ENCODE data around the gene DBP.

DBP gene

GRCh38 chr19:48637449-48637947, 319 bp upstream of the DBP start (continued):
- TF ChIP-seq, protein P1, sequence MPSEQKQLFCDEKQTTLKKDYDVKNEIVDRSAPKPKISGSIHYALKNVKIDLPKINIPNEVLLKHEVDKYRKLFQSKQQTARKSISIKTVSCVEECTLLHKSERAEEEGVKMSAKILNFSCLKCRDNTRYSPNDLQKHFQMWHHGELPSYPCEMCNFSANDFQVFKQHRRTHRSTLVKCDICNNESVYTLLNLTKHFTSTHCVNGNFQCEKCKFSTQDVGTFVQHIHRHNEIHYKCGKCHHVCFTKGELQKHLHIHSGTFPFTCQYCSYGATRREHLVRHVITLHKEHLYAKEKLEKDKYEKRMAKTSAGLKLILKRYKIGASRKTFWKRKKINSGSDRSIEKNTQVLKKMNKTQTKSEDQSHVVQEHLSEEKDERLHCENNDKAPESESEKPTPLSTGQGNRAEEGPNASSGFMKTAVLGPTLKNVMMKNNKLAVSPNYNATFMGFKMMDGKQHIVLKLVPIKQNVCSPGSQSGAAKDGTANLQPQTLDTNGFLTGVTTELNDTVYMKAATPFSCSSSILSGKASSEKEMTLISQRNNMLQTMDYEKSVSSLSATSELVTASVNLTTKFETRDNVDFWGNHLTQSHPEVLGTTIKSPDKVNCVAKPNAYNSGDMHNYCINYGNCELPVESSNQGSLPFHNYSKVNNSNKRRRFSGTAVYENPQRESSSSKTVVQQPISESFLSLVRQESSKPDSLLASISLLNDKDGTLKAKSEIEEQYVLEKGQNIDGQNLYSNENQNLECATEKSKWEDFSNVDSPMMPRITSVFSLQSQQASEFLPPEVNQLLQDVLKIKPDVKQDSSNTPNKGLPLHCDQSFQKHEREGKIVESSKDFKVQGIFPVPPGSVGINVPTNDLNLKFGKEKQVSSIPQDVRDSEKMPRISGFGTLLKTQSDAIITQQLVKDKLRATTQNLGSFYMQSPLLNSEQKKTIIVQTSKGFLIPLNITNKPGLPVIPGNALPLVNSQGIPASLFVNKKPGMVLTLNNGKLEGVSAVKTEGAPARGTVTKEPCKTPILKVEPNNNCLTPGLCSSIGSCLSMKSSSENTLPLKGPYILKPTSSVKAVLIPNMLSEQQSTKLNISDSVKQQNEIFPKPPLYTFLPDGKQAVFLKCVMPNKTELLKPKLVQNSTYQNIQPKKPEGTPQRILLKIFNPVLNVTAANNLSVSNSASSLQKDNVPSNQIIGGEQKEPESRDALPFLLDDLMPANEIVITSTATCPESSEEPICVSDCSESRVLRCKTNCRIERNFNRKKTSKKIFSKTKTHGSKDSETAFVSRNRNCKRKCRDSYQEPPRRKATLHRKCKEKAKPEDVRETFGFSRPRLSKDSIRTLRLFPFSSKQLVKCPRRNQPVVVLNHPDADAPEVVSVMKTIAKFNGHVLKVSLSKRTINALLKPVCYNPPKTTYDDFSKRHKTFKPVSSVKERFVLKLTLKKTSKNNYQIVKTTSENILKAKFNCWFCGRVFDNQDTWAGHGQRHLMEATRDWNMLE (tag by site-specific recombination; conservative IDR thresholded peaks at IDR 0.05; ENCODE audit: low read depth), result no peak
- TF ChIP-seq ZNF423 (tag by site-specific recombination; IDR thresholded peaks at IDR 0.05) (no peak), SCRT2 (tag by site-specific recombination; IDR thresholded peaks at IDR 0.05) (no peak), HOXD13 (CRISPR knock-in tag; IDR thresholded peaks at IDR 0.05; ENCODE audit: borderline replicate concordance) (no peak), TCF7L2 (IDR thresholded peaks at IDR 0.05; ENCODE audit: borderline replicate concordance, low read depth, low read length) (no peak), ZNF114 (tag by site-specific recombination; IDR thresholded peaks at IDR 0.05) (no peak), SP7 (tag by site-specific recombination; IDR thresholded peaks at IDR 0.05) (peak; percentile 8), ZNF133 (tag by site-specific recombination; IDR thresholded peaks at IDR 0.05) (no peak), ZNF701 (tag by site-specific recombination; IDR thresholded peaks at IDR 0.05) (no peak), ZNF626 (tag by site-specific recombination; IDR thresholded peaks at IDR 0.05) (no peak), ZNF16 (tag by site-specific recombination; IDR thresholded peaks at IDR 0.05; ENCODE audit: low read depth) (no peak), ZNF292 (tag by site-specific recombination; IDR thresholded peaks at IDR 0.05; ENCODE audit: borderline replicate concordance, low read depth) (no peak), MZF1 (tag by site-specific recombination; IDR thresholded peaks at IDR 0.05; ENCODE audit: borderline replicate concordance) (no peak), ZNF621 (tag by site-specific recombination; IDR thresholded peaks at IDR 0.05) (no peak), ZNF544 (tag by site-specific recombination; IDR thresholded peaks at IDR 0.05) (no peak), ZNF302 (tag by site-specific recombination; IDR thresholded peaks at IDR 0.05; ENCODE audit: low read depth) (no peak), ZFHX2 (tag by site-specific recombination; conservative IDR thresholded peaks at IDR 0.05) (no peak; the same call in 1 of the 2 replicates), ZIC2 (tag by site-specific recombination; IDR thresholded peaks at IDR 0.05) (peak; percentile 70), ZNF221 (tag by site-specific recombination; IDR thresholded peaks at IDR 0.05; ENCODE audit: borderline replicate concordance) (no peak), ZNF837 (tag by site-specific recombination; IDR thresholded peaks at IDR 0.05) (no peak), ZNF473 (tag by site-specific recombination; IDR thresholded peaks at IDR 0.05) (no peak), ZNF596 (tag by site-specific recombination; IDR thresholded peaks at IDR 0.05) (no peak), GLIS1 (tag by site-specific recombination; IDR thresholded peaks at IDR 0.05) (peak; percentile 68; the same call in 1 of the 2 replicates), ZNF677 (tag by site-specific recombination; IDR thresholded peaks at IDR 0.05) (no peak), WT1 (tag by site-specific recombination; IDR thresholded peaks at IDR 0.05) (peak; percentile 38; the same call in 1 of the 2 replicates), ZNF2 (tag by site-specific recombination; IDR thresholded peaks at IDR 0.05) (no peak), GLI2 (tag by site-specific recombination; IDR thresholded peaks at IDR 0.05; ENCODE audit: borderline replicate concordance, low read depth) (no peak), ZBTB6 (tag by site-specific recombination; IDR thresholded peaks at IDR 0.05) (no peak)
- TF ChIP-seq, protein P2, sequence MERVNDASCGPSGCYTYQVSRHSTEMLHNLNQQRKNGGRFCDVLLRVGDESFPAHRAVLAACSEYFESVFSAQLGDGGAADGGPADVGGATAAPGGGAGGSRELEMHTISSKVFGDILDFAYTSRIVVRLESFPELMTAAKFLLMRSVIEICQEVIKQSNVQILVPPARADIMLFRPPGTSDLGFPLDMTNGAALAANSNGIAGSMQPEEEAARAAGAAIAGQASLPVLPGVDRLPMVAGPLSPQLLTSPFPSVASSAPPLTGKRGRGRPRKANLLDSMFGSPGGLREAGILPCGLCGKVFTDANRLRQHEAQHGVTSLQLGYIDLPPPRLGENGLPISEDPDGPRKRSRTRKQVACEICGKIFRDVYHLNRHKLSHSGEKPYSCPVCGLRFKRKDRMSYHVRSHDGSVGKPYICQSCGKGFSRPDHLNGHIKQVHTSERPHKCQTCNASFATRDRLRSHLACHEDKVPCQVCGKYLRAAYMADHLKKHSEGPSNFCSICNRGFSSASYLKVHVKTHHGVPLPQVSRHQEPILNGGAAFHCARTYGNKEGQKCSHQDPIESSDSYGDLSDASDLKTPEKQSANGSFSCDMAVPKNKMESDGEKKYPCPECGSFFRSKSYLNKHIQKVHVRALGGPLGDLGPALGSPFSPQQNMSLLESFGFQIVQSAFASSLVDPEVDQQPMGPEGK (tag by site-specific recombination; IDR thresholded peaks at IDR 0.05), result peak; percentile 95
- TF ChIP-seq, protein P3, sequence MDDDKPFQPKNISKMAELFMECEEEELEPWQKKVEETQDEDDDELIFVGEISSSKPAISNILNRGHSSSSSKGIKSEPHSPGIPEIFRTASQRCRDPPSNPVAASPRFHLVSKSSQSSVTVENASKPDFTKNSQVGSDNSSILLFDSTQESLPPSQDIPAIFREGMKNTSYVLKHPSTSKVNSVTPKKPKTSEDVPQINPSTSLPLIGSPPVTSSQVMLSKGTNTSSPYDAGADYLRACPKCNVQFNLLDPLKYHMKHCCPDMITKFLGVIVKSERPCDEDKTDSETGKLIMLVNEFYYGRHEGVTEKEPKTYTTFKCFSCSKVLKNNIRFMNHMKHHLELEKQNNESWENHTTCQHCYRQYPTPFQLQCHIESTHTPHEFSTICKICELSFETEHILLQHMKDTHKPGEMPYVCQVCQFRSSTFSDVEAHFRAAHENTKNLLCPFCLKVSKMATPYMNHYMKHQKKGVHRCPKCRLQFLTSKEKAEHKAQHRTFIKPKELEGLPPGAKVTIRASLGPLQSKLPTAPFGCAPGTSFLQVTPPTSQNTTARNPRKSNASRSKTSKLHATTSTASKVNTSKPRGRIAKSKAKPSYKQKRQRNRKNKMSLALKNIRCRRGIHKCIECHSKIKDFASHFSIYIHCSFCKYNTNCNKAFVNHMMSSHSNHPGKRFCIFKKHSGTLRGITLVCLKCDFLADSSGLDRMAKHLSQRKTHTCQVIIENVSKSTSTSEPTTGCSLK (tag by site-specific recombination; IDR thresholded peaks at IDR 0.05), result no peak
- TF ChIP-seq, protein P4, sequence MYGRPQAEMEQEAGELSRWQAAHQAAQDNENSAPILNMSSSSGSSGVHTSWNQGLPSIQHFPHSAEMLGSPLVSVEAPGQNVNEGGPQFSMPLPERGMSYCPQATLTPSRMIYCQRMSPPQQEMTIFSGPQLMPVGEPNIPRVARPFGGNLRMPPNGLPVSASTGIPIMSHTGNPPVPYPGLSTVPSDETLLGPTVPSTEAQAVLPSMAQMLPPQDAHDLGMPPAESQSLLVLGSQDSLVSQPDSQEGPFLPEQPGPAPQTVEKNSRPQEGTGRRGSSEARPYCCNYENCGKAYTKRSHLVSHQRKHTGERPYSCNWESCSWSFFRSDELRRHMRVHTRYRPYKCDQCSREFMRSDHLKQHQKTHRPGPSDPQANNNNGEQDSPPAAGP (tag by site-specific recombination; IDR thresholded peaks at IDR 0.05), result no peak; the same call in 1 of the 2 replicates
